ENCODE data around the gene ZKSCAN5. TPM values are rescaled to one million over a fixed set of nuclear protein-coding genes. Genes with fewer than 3 reads are reported as not detected.
A peak's percentile ranks its signal among the peaks of the same experiment; 100 is the strongest.

Gene ZKSCAN5
- total and polyA plus RNA-seq, 2 donors (not counting 1 experiment from before 2014, with no cell fraction given): 9.6 to 17.5 TPM

GRCh38 chr7:99551334-99551733 is 46.9 kb downstream of the ZKSCAN5 start:
- DNase-seq (ENCODE audit: low read depth in 2 of 2): peak in 1 of 2 donors; percentile 12
- Histone ChIP-seq H3K36me3 (ENCODE audit: control insufficient read depth, insufficient read depth, low read length) (peaks cover 2% of the 10 kb centered on the region), H4K20me1 (ENCODE audit: control insufficient read depth, extremely low read depth, insufficient read depth, low read length) (no peaks in the 10 kb centered on the region), H3K4me2 (ENCODE audit: extremely low read depth, insufficient read depth, low read length) (peak overlapping the region; percentile 76), H3K9me3 (ENCODE audit: control insufficient read depth, insufficient read depth, low read depth, low read length) (no peaks in the 10 kb centered on the region), H3K9ac (ENCODE audit: insufficient read depth, low read length) (peak overlapping the region; percentile 97), H3K27ac (ENCODE audit: insufficient read depth, low read length) (peak overlapping the region; percentile 97), H3K4me3 (replicated peaks in 1 of 4; ENCODE audit: control extremely low read depth in 1 of 4, insufficient read depth in 1 of 4, low read depth in 3 of 4, low read length in 4 of 4) (peak overlapping the region; percentile 87 to 99 (median 96)), H3K27me3 (ENCODE audit: control insufficient read depth, insufficient read depth, low read length) (no peaks in the 10 kb centered on the region), H2AFZ (ENCODE audit: low read length) (peak overlapping the region; percentile 7), H3K4me1 (ENCODE audit: control insufficient read depth, extremely low read depth, insufficient read depth, low read length) (no peaks in the 10 kb centered on the region), H3K79me2 (ENCODE audit: control insufficient read depth, insufficient read depth, low read length) (peaks cover 16% of the 10 kb centered on the region)
- TF ChIP-seq, protein P1, sequence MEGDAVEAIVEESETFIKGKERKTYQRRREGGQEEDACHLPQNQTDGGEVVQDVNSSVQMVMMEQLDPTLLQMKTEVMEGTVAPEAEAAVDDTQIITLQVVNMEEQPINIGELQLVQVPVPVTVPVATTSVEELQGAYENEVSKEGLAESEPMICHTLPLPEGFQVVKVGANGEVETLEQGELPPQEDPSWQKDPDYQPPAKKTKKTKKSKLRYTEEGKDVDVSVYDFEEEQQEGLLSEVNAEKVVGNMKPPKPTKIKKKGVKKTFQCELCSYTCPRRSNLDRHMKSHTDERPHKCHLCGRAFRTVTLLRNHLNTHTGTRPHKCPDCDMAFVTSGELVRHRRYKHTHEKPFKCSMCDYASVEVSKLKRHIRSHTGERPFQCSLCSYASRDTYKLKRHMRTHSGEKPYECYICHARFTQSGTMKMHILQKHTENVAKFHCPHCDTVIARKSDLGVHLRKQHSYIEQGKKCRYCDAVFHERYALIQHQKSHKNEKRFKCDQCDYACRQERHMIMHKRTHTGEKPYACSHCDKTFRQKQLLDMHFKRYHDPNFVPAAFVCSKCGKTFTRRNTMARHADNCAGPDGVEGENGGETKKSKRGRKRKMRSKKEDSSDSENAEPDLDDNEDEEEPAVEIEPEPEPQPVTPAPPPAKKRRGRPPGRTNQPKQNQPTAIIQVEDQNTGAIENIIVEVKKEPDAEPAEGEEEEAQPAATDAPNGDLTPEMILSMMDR (conservative IDR thresholded peaks at IDR 0.05 in 1 of 2, IDR thresholded peaks at IDR 0.05 in 1 of 2; ENCODE audit: low read depth in 1 of 2, low read length in 2 of 2): no peak
- TF ChIP-seq EZH2 (IDR thresholded peaks at IDR 0.05; ENCODE audit: low read length, missing control alignments): no peak

GRCh38 chr7:99551767-99552463 is 47.5 kb downstream of the ZKSCAN5 start, which contains the start of gene FAM200A:
Gene FAM200A (minus strand): TSS chr7:99552114. CDS start chr7:99548407, 3,707 bp downstream.
- TF ChIP-seq, protein P1 (conservative IDR thresholded peaks at IDR 0.05 in 1 of 2, IDR thresholded peaks at IDR 0.05 in 1 of 2; ENCODE audit: low read depth in 1 of 2, low read length in 2 of 2): no peak
- H3K27ac ChIP-seq (ENCODE audit: insufficient read depth, low read length): peak within 1 kb of the TSS; percentile 97
- H3K9me3 ChIP-seq (ENCODE audit: control insufficient read depth, insufficient read depth, low read depth, low read length): no peaks in the 10 kb centered on the region
- H3K79me2 ChIP-seq (ENCODE audit: control insufficient read depth, insufficient read depth, low read length): peaks cover 17% of the 10 kb centered on the region
- H3K4me2 ChIP-seq (ENCODE audit: extremely low read depth, insufficient read depth, low read length): peak within 1 kb of the TSS; percentile 80
- no peaks in the 10 kb centered on the region for H3K27me3 ChIP-seq (ENCODE audit: control insufficient read depth, insufficient read depth, low read length)
- H3K4me1 ChIP-seq (ENCODE audit: control insufficient read depth, extremely low read depth, insufficient read depth, low read length): no peaks in the 10 kb centered on the region
- no peaks in the 10 kb centered on the region for H4K20me1 ChIP-seq (ENCODE audit: control insufficient read depth, extremely low read depth, insufficient read depth, low read length)
- peak within 1 kb of the TSS; percentile 66 for H2AFZ ChIP-seq (ENCODE audit: low read length)
- peak; percentile 96 to 97 for DNase-seq (ENCODE audit: low read depth in 2 of 2)
- H3K4me3 ChIP-seq (replicated peaks in 1 of 4; ENCODE audit: control extremely low read depth in 1 of 4, insufficient read depth in 1 of 4, low read depth in 3 of 4, low read length in 4 of 4): peak within 1 kb of the TSS; percentile 87 to 99 (median 96)
- peaks cover 2% of the 10 kb centered on the region for H3K36me3 ChIP-seq (ENCODE audit: control insufficient read depth, insufficient read depth, low read length)
- H3K9ac ChIP-seq (ENCODE audit: insufficient read depth, low read length): peak within 1 kb of the TSS; percentile 97

- Histone ChIP-seq H3K36me3 (ENCODE audit: control insufficient read depth, insufficient read depth, low read length) (peaks cover under 1% of the 10 kb centered on the region), H2AFZ (ENCODE audit: low read length) (no peak overlapping the region), H3K9me3 (ENCODE audit: control insufficient read depth, insufficient read depth, low read depth, low read length) (no peaks in the 10 kb centered on the region), H3K4me3 (replicated peaks in 1 of 4; ENCODE audit: control extremely low read depth in 1 of 4, insufficient read depth in 1 of 4, low read depth in 3 of 4, low read length in 4 of 4) (no peak overlapping the region), H3K79me2 (ENCODE audit: control insufficient read depth, insufficient read depth, low read length) (peaks cover 28% of the 10 kb centered on the region), H3K27me3 (ENCODE audit: control insufficient read depth, insufficient read depth, low read length) (no peaks in the 10 kb centered on the region), H3K9ac (ENCODE audit: insufficient read depth, low read length) (no peak overlapping the region), H3K27ac (ENCODE audit: insufficient read depth, low read length) (no peak overlapping the region), H3K4me2 (ENCODE audit: extremely low read depth, insufficient read depth, low read length) (no peak overlapping the region), H4K20me1 (ENCODE audit: control insufficient read depth, extremely low read depth, insufficient read depth, low read length) (no peaks in the 10 kb centered on the region), H3K4me1 (ENCODE audit: control insufficient read depth, extremely low read depth, insufficient read depth, low read length) (no peaks in the 10 kb centered on the region)
- DNase-seq (ENCODE audit: low read depth in 2 of 2): no peak
- no peak for TF ChIP-seq EZH2 (IDR thresholded peaks at IDR 0.05; ENCODE audit: low read length, missing control alignments)
- TF ChIP-seq, protein P1 (conservative IDR thresholded peaks at IDR 0.05 in 1 of 2, IDR thresholded peaks at IDR 0.05 in 1 of 2; ENCODE audit: low read depth in 1 of 2, low read length in 2 of 2): no peak
Measured at GRCh38 chr7:99553039-99553438, 48.6 kb downstream of the ZKSCAN5 start.
